ENCODE measurements around the gene FAM131B. TPM values are rescaled to one million over a fixed set of nuclear protein-coding genes. Genes with fewer than 3 reads are reported as not detected.

Gene FAM131B
- total and polyA plus RNA-seq, 2 of the 8 experiments (the other 6 are each of a cell fraction or from before 2014, with no cell fraction given): 23.1 to 38.2 TPM

DNA sequence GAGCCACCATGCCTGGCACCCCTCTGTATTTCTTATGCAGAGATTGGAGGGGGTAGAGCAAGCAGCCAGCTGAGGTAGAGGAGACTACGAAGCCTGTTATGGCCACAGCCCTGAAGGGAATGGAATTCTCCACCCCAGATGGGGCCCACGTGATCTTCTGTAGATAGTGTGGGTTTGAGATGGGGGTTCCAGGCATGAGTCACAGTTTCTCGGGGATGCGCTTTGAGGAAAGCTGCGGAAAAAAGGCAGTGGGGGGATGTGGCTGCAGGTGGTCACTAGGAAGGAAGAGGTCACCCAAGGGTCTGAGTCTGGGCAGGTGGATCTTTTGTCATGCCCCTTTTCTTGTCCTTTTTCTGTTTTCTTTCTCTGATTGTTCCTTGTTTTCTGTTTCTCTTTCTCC is 11.5 kb downstream of the FAM131B start (continued):
- TF ChIP-seq GTF2F1 (IDR thresholded peaks at IDR 0.05; ENCODE audit: borderline replicate concordance, low read depth, low read length) (no peak), FOSL1 (IDR thresholded peaks at IDR 0.05; ENCODE audit: insufficient read depth, low read depth, low read length) (no peak)
